Activated naive CD4-positive, alpha-beta T cell treated with anti-CD3 and anti-CD28 coated beads, Interleukin-2, amount 10 ng/mL, durations not matched to agents 7 days and 5 days (primary cell): Measurements from ENCODE around the gene CER1.
A peak's percentile ranks its signal among the peaks of the same experiment; 100 is the strongest.

Experiments used
- CTCF ChIA-PET: fragments of 350-600 bp; sonication (Branson Sonifier 250); formaldehyde crosslinking; loops from one replicate; lab custom pipeline; 2021; ENCODE audit warnings: antibody characterized with exemption; lab: Charles Lee
- DNase-seq: peaks from one replicate; pipeline ENCODE4 v3.0.0-alpha.2; 2020
- H3K27ac Mint-ChIP-seq: one replicate; pipeline ENCODE4 v1.8.0; 2021; ENCODE audit warnings: mild to moderate bottlenecking, moderate library complexity, mixed read lengths
- H3K27me3 Mint-ChIP-seq: one replicate; pipeline ENCODE4 v1.8.0; 2021; ENCODE audit warnings: mild to moderate bottlenecking, mixed read lengths
- H3K36me3 Mint-ChIP-seq: one replicate; pipeline ENCODE4 v1.8.0; 2021; ENCODE audit warnings: mixed read lengths
- H3K4me1 Mint-ChIP-seq: one replicate; pipeline ENCODE4 v1.8.0; 2021; ENCODE audit warnings: mixed read lengths
- H3K4me3 Mint-ChIP-seq: one replicate; pipeline ENCODE4 v1.8.0; 2021; ENCODE audit warnings: mild to moderate bottlenecking, moderate library complexity, mixed read lengths
- H3K9me3 Mint-ChIP-seq: one replicate; pipeline ENCODE4 v1.8.0; 2021; ENCODE audit warnings: mixed read lengths

CER1 gene

DNA sequence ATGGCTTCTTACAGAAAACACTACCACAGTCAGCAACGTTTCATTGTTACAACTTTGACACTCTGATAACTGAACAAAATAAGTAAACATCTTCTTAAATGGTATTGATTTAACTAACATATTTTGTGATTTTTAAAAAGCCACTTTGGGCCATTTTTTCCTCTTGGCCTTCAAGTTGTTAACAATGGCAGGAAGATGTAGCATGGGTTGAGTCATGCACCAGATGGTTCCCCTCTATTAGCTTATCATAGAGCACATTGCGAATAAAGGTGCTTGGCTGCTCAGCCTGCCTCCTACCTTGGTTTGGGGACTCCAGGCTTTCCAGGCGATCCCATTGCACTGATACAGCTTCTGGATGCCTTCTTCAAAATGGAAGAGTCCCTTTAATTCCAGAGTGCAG lies 24.1 kb upstream of the CER1 start:
- CTCF ChIA-PET: no interaction called here
- no peak for DNase-seq
- H3K27me3 Mint-ChIP-seq: peaks cover 11% of the 10 kb centered on the region
- no peaks in the 10 kb centered on the region for H3K36me3 Mint-ChIP-seq
- peaks cover 8% of the 10 kb centered on the region for H3K4me1 Mint-ChIP-seq
- no peaks in the 10 kb centered on the region for H3K9me3 Mint-ChIP-seq
- no peak overlapping the region for H3K27ac Mint-ChIP-seq
- no peak overlapping the region for H3K4me3 Mint-ChIP-seq

DNA sequence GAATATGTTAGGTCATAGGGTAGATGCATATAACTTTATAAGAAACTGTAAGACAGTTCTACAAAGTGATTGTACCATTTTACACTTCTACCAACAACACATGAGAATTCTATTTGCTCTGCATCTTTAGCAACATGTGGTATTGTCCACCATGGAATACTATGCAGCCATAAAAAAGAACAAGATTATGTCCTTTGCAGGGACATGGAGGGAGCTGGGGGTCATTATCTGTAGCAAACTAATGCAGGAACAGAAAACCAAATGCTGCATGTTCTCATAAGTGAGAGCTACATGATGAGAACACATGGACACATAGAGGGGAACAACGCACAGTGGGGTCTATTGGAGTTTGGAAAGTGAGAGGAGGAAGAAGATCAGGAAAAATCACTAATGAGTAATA lies 22.2 kb upstream of the CER1 start:
- CTCF ChIA-PET: no interaction called here
- DNase-seq: no peak
- Mint-ChIP-seq H3K9me3 (no peaks in the 10 kb centered on the region), H3K36me3 (no peaks in the 10 kb centered on the region), H3K4me1 (peaks cover 2% of the 10 kb centered on the region), H3K27ac (no peak overlapping the region), H3K4me3 (no peak overlapping the region), H3K27me3 (peaks cover 8% of the 10 kb centered on the region)

DNA sequence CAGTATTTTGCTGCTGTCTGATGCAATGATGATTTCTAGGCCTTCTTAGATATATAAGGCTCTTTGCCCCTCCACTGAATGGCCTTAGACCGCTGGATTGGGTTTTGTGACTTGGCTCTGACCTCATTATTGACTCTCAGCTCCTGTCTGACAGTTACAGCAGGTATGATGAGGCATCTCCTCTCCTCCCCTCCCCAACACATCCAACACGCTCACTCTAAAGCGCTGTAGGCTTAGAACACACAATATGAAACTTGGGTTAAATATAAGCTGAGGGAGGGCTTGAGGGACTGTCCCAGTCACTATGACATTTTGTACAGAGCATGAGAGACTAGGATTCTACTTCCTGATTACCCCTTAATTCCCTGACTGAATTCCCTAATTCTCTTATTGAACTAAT lies 18.8 kb upstream of the CER1 start:
- H3K27ac Mint-ChIP-seq: no peak overlapping the region
- DNase-seq: no peak
- H3K4me3 Mint-ChIP-seq: no peak overlapping the region
- H3K9me3 Mint-ChIP-seq: no peaks in the 10 kb centered on the region
- CTCF ChIA-PET: no interaction called here
- H3K36me3 Mint-ChIP-seq: no peaks in the 10 kb centered on the region
- peaks cover 4% of the 10 kb centered on the region for H3K27me3 Mint-ChIP-seq
- H3K4me1 Mint-ChIP-seq: no peaks in the 10 kb centered on the region

DNA sequence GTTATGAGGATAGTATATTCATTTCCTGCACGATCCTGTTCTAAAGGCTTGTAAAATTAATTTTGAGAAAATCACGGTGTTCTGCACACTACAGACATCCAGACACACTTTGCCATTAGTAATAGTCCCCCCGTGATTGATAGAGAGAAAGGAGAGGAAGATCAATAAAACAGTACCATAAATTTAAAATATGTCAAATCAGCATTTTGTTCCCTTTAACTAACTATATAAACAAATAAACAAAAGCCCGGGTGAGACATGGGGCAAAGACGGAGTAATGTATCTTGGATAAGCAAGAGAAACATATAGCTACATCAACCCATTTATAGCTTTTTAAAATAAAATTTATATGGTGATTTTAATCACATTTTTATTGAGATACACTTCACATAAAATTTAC lies 10.6 kb upstream of the CER1 start:
- Mint-ChIP-seq H3K9me3 (no peaks in the 10 kb centered on the region), H3K27me3 (peaks cover 4% of the 10 kb centered on the region), H3K36me3 (no peaks in the 10 kb centered on the region), H3K4me1 (no peaks in the 10 kb centered on the region), H3K27ac (no peak overlapping the region), H3K4me3 (no peak overlapping the region)
- CTCF ChIA-PET: no interaction called here
- no peak for DNase-seq

DNA sequence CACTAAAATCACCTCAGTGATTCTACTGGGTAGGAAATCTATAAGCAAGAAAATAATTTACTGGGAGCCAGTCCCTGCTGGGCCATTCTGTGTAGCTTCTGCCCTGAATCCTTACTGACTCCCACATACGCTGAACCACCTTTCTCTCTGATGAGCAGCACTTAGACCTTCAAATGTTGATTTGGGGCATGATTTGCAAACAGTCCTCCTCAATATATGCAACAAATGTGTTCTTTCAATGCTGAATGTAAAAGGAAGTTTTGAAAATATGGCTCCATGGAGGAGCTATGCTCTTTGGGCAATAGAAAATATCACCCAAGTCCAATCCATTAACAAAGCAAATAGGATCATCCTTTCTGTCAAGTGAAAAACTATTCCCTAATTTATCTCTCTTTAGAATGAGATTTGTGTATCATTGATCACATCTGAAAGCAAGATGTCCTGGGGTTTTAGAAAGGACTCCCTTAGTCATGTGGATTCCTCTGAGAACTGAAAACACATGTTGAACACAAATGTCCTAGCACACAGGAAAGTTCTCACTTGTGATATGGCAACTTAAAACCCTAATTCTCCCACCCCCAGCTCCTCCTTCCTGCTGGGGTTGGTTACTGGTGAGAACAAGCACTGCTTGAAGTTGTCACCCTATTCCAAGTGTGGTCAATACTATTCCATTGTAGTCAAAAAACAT lies 8.9 kb upstream of the CER1 start:
- H3K9me3 Mint-ChIP-seq: no peaks in the 10 kb centered on the region
- DNase-seq: no peak
- H3K36me3 Mint-ChIP-seq: no peaks in the 10 kb centered on the region
- H3K27ac Mint-ChIP-seq: no peak overlapping the region
- no peak overlapping the region for H3K4me3 Mint-ChIP-seq
- H3K27me3 Mint-ChIP-seq: peaks cover 3% of the 10 kb centered on the region
- CTCF ChIA-PET: no interaction called here
- H3K4me1 Mint-ChIP-seq: no peaks in the 10 kb centered on the region

DNA sequence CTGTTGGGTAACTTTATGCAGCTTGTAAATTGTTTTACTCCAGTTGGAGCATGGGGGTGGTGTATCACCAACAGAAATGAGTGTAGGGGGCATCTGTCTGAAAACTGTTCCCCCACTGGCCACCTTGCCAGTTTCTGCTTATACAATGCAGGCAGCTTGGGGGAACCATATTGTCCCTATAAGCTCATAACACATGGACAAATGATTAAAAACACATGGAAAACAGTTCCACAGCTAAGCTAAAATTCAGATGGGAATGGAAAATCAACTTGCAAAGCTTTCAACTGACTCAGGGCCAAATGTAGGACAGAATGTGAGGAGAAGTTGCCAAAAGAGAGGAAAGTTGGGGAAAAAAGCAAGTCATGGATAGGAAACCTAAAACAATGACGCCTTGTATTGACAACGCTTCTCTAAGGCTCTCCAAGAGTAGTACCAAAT lies 7.9 kb upstream of the CER1 start:
- Mint-ChIP-seq H3K27me3 (peaks cover 3% of the 10 kb centered on the region), H3K27ac (no peak overlapping the region), H3K4me3 (no peak overlapping the region), H3K36me3 (no peaks in the 10 kb centered on the region), H3K4me1 (no peaks in the 10 kb centered on the region), H3K9me3 (no peaks in the 10 kb centered on the region)
- CTCF ChIA-PET: no interaction called here
- DNase-seq: no peak

DNA sequence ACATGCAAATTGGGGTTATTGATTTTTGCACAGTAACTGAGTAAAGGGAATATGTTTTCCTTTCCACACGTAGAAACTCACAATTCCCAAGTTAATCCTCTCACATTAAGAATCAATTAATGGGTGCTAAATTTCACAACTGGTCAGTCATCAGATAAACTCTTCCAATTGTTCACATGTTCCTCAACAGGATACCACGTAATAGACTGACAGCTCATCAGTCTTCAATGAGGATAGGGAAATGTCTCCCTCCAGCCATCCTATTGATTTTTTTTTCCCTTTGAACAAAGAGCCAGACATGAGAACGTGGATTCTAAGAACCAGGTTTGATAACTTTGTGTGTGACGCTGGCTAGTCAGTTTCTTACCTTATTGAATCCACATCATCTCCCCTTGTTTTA lies 768 bp upstream of the CER1 start:
- H3K4me3 Mint-ChIP-seq: no peak overlapping the region
- no peaks in the 10 kb centered on the region for H3K4me1 Mint-ChIP-seq
- H3K27ac Mint-ChIP-seq: no peak overlapping the region
- no peak for DNase-seq
- CTCF ChIA-PET: interaction anchor here (0.6 kb wide), 1 partner anchor 846 kb away, joined by 3 read pairs; no protein-coding TSS in a partner anchor
- H3K36me3 Mint-ChIP-seq: no peaks in the 10 kb centered on the region
- no peaks in the 10 kb centered on the region for H3K9me3 Mint-ChIP-seq
- H3K27me3 Mint-ChIP-seq: peaks cover 11% of the 10 kb centered on the region

DNA sequence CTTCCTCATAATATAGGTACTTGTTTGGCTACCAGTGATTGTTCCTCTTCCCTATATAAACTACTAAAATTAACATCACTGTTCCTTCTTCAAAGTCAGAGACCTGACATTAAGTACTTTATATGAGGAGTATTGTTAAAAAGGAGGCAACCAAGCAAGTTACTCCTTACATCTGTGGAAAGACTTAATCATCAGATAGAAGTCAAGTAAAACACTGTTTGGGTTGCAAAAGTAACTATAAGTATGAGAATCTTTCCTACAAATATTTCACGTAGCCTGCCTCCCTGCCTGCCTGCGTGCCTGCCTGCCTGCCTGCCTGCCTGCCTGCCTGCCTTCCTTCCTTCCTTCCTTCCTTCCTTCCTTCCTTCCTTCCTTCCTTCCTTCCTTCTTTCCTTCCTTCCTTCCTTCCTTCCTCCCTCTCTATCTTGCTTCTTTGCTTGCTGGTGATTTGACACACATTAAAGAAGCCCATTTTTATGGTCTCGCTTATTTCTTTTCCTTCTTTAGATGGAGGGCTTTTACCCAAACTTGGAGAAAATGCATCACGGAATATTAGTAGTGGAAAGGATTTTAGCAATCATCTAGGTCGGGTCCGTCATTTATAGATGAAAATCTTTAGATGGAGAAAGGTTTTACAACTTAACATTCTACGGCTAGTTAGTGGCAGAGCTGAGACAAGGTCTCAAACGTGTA lies 3.2 kb downstream of the CER1 start:
- no peaks in the 10 kb centered on the region for H3K4me1 Mint-ChIP-seq
- H3K27me3 Mint-ChIP-seq: peaks cover 7% of the 10 kb centered on the region
- CTCF ChIA-PET: no interaction called here

DNA sequence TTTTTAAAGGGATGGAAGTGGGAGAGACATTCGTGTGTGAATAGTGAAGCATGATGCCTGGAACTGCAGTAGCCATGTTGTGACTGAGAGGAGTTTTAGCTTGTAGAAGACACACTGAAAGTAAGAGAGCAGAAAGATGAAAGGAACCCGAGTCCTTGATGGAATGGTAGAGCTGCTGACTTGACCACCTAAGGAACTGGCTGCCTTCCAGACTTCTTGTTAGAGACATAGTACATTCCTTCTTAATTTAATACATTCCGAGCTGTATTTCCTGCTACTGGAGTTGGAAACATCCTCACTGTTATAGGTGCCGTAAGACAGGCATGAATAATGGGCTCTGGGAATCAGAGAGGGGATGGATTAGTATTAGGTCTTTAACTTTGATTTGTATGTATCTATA lies 7.4 kb downstream of the CER1 start:
- Mint-ChIP-seq H3K36me3 (no peaks in the 10 kb centered on the region), H3K27me3 (no peaks in the 10 kb centered on the region), H3K4me3 (no peak overlapping the region), H3K4me1 (no peaks in the 10 kb centered on the region), H3K9me3 (no peaks in the 10 kb centered on the region), H3K27ac (no peak overlapping the region)
- no peak for DNase-seq
- CTCF ChIA-PET: no interaction called here

More for the DNA sequence above, 3.2 kb downstream of the CER1 start:
- no peak overlapping the region for H3K27ac Mint-ChIP-seq
- no peaks in the 10 kb centered on the region for H3K36me3 Mint-ChIP-seq
- no peak for DNase-seq
- no peaks in the 10 kb centered on the region for H3K9me3 Mint-ChIP-seq
- H3K4me3 Mint-ChIP-seq: no peak overlapping the region

DNA sequence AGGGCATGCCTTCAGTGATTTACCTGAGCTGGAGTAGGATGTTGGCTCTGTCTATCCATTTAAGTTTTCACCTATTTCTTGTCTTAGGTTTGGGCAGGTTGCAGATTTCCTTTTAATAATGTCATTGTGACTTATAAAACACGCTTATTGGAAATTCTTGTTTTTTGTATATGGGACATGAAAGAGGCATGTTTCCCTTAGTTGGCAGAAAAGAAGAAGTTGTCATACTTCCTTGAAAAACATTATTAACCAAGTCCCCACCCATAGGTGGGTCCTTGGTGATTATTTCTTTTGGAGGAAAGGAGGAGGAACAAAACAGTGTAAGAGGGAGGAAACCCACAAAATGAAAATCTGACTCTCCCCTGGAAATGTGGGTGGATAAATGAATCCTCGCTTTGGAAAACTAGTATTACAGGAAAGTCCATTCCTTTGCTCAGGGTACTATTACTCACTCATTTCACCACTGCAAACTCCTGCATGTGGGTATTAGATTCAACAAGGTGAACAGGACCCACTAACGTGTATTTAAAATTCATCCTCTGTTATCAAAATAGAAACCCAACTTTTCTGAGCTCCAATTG lies 9.3 kb downstream of the CER1 start:
- peak overlapping the region; percentile 21 for H3K27ac Mint-ChIP-seq
- DNase-seq: no peak
- CTCF ChIA-PET: interaction anchor here (0.9 to 1.2 kb wide), 2 partner anchors 11 to 56 kb away, joined by 3 read pairs; no protein-coding TSS in a partner anchor
- no peaks in the 10 kb centered on the region for H3K36me3 Mint-ChIP-seq
- H3K9me3 Mint-ChIP-seq: no peaks in the 10 kb centered on the region
- H3K4me3 Mint-ChIP-seq: no peak overlapping the region
- H3K4me1 Mint-ChIP-seq: no peaks in the 10 kb centered on the region
- peaks cover 3% of the 10 kb centered on the region for H3K27me3 Mint-ChIP-seq

DNA sequence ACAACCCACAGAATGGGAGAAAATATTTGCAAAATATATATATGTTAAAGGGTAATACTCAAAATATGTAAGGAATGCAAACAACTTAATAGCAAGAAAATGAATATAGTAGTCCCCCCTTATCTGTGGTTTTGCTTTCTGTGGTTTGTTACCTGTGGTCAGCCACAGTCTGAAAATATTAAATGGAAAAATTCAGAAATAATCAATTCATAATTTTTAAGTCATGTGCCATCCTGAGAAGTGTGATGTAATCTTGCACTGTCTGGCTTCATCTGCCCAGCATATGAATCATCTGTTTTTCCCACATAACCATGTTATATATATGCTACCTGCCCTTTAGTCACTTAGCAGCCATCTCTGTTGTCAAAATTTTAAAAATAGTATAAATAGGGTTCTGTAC lies 11.7 kb downstream of the CER1 start:
- H3K4me3 Mint-ChIP-seq: no peak overlapping the region
- peaks cover 9% of the 10 kb centered on the region for H3K9me3 Mint-ChIP-seq
- CTCF ChIA-PET: no interaction called here
- peaks cover 3% of the 10 kb centered on the region for H3K27me3 Mint-ChIP-seq
- no peak overlapping the region for H3K27ac Mint-ChIP-seq
- no peaks in the 10 kb centered on the region for H3K36me3 Mint-ChIP-seq
- DNase-seq: no peak
- H3K4me1 Mint-ChIP-seq: no peaks in the 10 kb centered on the region

DNA sequence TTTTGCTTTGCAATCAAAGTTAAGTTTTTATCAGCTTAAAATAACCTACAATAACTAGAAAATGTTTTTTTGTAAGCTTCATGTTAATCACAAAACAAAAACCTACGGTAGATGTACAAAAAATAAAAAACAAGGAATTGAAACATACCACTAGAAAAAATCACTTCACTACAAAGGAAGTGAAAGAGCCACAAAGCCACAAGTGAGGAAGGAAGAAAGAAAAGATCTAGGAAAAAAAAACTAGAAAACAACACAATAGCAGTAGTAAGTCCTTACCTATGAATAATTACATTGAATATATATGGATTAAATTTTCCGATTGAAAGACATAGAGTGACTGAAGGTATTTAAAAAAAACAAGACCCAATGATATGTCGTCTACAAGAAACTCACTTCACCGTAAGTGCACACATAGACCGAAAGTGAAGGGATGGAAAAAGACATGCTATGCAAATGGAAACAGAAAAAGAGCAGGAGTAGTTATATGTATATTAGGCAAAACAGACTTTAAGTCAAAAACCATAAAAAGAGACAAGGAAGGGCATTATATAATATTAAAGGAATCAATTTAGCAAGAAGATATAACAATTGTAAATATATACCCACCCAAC lies 15.9 kb downstream of the CER1 start:
- Mint-ChIP-seq H3K27ac (no peak overlapping the region), H3K4me1 (no peaks in the 10 kb centered on the region), H3K36me3 (peaks cover 2% of the 10 kb centered on the region), H3K4me3 (no peak overlapping the region), H3K9me3 (peaks cover 21% of the 10 kb centered on the region), H3K27me3 (peaks cover 3% of the 10 kb centered on the region)
- CTCF ChIA-PET: no interaction called here
- no peak for DNase-seq

DNA sequence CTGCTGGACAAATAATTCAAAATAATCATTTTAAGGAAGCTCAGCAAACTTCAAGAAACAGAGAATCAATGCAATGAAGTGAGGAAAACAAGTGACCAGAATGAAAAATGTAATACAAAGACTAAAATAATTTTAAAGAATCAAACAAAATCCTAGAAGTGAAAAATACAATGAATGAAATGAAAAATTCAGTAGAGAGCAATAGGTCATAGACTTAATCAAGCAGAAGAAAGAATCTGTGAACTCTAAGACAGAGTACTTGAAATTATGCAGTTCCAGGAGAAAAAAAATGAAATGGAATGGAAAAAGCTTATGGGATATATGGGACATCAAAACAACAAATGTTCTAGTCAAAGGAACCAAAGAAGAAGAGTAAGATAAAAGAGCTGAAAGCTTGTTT lies 17.5 kb downstream of the CER1 start:
- Mint-ChIP-seq H3K27me3 (peaks cover 3% of the 10 kb centered on the region), H3K9me3 (peaks cover 21% of the 10 kb centered on the region)
- CTCF ChIA-PET: no interaction called here

DNA sequence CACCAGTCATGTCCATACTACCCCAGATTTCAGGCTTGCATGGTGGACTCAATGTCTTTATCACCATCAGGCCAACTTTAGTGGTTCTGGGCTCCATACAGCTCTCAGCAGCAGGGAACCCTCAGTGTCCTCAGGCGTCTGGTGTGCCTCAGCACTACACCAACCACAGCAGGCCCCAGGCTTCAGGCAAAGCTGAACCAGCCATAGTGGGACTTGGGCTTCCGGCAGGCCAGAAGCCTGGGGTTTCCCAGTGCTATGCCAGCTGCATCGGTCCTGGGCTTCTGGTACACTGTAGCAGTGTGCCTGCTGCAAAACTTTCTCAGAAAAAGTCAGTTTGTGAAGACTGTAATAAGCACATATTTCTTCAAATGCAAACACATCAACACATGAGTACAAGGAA lies 18.3 kb downstream of the CER1 start:
- DNase-seq: no peak
- no peaks in the 10 kb centered on the region for H3K4me1 Mint-ChIP-seq
- H3K36me3 Mint-ChIP-seq: peaks cover 2% of the 10 kb centered on the region
- no peak overlapping the region for H3K27ac Mint-ChIP-seq
- peaks cover 3% of the 10 kb centered on the region for H3K27me3 Mint-ChIP-seq
- CTCF ChIA-PET: no interaction called here
- no peak overlapping the region for H3K4me3 Mint-ChIP-seq
- H3K9me3 Mint-ChIP-seq: peaks cover 21% of the 10 kb centered on the region

More for the DNA sequence above, 17.5 kb downstream of the CER1 start:
- no peak for DNase-seq
- no peaks in the 10 kb centered on the region for H3K4me1 Mint-ChIP-seq
- H3K4me3 Mint-ChIP-seq: no peak overlapping the region
- no peak overlapping the region for H3K27ac Mint-ChIP-seq
- peaks cover 2% of the 10 kb centered on the region for H3K36me3 Mint-ChIP-seq
